Posterior vena cava (tissue), 2 donors: Measurements from ENCODE around the gene MSH4. TPM values are rescaled to one million over a fixed set of nuclear protein-coding genes. Genes with fewer than 3 reads are reported as not detected.
A peak's percentile ranks its signal among the peaks of the same experiment; 100 is the strongest.
"Not testable (repeated sequence)": the region's sequence is repeated elsewhere in the genome, so short reads cannot be mapped to it uniquely, and the experiment has no call there.

Source experiments
- DNase-seq: peaks from one replicate; pipeline ENCODE4 v3.0.0-alpha.2; 2020; ENCODE audit warnings: low spot score
- intact Hi-C, 2 donors: fragments of 100-400 bp; cut with DNase I; formaldehyde crosslinking; loops; one replicate each; pipeline versions ENCODE4 v1.14.1 to v1.14.2; 2022 to 2023
- total RNA-seq, 2 donors: library from RNA; stranded (reverse); fragmentation: NEBNext Ultra II Directional; extraction: Animal tissue kit (Norgen Biotek cat#: 25700); gene quantifications; one replicate each; pipeline ENCODE4 v1.2.1, GENCODE V29; 2021
- donor health status: DM: yes; HTN: yes; CAD: no.
- donor health status: DM: yes; HTN: yes; CAD: no.

Gene MSH4
- total RNA-seq, 2 donors from 2014 or later = 0.37 to 0.76 TPM

DNA sequence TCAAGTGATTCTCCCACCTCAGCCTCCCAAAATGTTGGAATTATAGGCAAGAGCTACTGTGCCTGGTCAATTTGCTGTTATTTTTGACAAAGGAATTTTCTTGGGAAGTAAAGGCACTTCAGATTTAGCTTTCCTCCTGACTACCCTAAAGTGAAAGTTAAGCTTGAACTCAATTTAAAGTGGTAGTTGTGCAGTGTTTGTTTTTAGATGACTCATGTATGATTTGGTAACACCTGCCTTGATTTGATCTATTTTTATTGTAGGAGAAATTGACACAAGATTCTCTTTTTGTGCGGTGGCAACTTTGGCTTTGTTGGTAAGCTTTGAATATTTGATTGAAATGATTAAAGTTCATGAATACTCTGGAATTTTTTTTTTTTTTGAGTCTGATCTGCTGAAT lies 5.7 kb upstream of the MSH4 start:
- intact Hi-C loops = no loop called here

DNA sequence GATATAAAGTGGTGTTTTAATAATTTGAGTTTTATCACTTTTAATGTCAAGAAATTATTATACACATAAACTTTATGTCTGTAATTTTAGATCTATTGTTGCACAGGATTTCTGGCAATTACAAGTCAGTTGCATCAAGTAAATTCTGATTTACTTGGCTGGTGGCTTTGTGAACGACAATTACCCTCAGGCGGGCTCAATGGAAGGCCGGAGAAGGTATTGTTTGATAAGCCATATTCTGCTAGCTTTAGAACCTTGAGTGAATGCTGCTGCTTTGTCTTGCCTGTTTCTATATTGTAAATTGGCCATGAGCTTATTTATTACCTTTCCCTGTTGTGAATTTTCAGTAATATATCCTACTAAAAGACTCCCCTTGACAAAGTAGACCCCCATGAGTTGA lies 4.6 kb upstream of the MSH4 start:
- intact Hi-C loops = no loop called here
- no peak for DNase-seq

More for the DNA sequence above, 5.7 kb upstream of the MSH4 start:
- DNase-seq = no peak

- intact Hi-C loops = no loop called here
- DNase-seq = no peak
These were observed 2.3 kb upstream of the MSH4 start for GRCh38 chr1:75794382-75794781.

DNA sequence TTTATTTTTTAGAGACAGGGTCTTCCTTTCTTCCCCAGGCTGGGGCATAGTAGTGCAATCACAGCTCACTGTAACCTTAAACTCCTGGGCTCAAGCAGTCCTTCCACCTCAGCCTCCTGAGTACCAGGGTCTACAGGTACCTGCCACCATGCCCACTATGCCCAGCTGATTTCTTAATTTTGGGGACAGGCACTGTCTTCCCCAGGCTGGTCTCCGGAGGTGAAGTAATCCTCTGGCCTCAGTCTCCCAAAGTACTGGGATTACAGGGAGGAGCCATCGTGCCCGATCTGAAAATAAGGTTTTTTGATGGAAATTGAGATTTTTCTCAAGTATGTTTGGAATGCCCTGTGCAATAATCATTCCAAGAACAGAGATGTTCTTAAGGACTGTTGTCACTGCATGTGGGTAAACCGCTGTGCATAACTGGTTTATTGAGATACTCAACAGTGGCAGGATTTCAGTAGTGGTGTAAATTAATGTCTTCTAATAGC lies 934 bp upstream of the MSH4 start:
- DNase-seq = no peak
- intact Hi-C loops = no loop called here

DNA sequence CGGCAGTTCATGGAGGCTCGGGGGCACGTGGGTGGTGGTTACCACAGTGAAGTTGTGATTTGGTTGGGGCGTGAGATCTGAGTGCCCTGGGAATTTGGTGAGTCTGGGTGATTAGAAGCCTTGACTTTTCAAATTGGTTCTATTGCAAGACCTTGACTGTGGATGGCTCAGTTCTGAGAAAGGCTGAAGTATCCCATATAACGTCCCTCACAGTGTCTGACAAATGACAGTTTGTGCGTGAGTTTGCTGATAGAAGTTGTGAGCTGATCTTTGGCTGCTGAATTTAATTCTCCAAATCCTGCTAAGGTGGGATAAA lies 549 bp downstream of the MSH4 start:
- intact Hi-C loops = no loop called here
- no peak for DNase-seq

DNA sequence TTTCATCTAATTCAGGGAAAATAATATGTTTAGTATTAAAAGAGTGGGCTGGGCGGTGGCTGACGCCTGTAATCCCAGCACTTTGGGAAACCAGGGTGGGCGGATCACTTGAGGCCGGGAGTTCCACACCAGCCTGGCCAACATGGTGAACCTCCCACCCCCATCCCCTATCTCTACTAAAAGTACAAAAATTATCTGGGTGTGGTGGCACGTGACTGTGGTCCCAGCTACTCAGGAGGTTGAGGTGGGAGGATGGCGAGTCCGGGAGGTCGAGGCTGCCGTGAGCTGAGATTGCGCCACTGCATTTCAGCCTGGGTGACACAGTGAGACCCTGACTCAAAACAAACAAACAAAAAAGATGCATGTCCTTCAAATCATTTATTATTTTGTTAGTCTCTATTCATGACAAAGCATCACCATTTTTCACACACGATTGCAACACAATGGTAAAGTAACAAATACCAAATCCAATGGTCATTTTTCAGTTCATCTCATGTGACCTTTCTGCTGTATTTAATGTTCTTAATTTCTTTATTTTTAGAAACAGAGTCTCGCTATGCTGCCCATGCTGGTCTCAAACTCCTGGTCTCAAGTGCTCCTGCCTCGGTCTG lies 1.0 kb downstream of the MSH4 start:
- intact Hi-C loops = loop anchor here in 1 of 2 donors (1.0 kb wide), 1 partner anchor 22 kb away; no protein-coding TSS in a partner anchor
- DNase-seq = no peak

DNA sequence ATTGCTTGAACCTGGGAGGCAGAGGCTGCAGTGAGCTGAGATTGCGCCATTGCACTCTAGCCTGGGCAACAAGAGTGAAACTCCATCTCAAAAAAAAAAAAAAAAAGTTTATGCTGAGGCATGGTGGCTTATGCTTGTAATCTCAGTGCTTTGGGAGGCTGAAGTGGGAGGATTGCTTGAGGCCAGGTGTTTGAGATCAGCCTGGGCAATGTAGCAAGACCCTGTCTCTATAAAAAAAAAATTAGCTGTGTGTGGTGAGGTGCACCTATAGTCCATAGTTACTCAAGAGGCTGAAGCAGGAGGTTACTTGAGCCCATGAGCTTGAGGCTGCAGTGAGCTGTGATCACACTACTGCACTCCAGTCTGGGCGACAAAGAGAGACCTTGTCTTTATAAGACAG lies 4.8 kb downstream of the MSH4 start:
- DNase-seq, intact Hi-C loops: not testable (repeated sequence)

DNA sequence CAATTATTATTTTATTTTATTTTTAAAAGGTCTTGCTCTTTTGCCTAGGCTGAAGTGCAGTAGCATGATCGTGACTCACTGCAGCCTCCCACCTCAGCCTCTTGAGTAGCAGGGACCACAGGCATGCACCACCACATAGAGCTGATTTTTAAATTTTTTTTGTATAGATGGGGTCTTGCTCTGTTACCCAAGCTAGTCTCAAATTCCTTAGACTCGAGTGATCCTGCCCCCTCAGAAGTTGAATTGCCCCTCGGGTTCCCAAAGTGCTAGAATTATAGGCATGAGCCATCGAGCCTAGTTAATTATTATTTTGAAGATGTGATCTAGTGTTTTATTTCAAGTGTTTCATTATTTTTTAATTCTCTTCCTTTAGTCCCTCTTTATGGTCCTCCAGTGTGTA lies 12.2 kb downstream of the MSH4 start:
- intact Hi-C loops = no loop called here
- no peak for DNase-seq

DNA sequence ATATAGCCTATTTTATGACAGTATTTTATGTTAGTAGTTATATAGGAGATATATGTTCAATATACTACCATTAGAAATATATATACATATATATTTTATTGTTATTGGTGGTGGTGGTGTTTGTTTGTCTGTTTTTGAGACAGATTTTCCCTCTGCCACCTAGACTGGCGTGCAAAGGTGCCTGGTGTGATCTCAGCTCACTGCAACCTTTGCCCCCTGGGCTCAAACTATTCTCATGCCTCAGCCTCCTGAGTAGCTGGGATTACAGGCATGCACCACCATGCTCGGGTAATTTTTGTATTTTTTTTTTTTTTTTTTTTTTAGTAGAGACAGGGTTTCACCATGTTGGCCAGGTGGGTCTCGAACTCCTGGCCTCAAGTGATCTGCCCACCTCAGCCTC lies 13.4 kb downstream of the MSH4 start:
- DNase-seq, intact Hi-C loops: not testable (repeated sequence)

DNA sequence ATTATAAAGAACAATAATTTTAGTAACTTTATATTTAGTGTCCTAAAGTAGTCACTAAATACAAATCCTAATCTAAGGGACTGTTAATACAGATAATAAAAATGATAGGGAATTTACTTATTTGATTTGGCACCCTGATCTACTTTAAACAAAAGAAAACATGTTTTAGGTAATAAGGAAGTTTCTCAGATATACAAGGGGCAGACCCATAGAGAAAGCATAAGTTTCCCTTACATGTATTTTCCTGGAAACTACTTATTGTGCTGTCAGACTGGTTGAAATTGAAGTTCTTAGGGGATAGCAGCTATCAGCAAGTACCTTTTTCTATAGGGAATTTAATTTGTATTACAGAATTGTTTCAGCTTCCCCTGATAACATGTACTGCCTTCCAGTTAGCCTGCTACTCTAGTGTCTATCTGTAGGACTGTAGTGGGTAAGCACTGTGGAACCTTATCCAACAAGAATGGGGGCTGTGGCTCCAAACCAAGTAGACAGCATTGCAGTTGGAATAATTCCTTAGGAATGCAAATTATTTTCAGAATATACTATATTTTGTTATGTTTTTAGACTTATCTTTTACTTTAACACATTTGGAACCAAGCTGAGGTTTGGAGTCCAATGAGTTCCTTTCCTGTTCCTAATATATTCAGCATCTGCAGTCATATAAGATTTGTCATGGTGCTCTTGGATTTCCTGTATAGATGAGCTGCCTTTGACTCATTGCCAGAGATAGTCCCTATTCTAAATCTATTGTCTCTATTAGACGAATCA lies 14.7 kb downstream of the MSH4 start:
- DNase-seq = no peak
- intact Hi-C loops = no loop called here

DNA sequence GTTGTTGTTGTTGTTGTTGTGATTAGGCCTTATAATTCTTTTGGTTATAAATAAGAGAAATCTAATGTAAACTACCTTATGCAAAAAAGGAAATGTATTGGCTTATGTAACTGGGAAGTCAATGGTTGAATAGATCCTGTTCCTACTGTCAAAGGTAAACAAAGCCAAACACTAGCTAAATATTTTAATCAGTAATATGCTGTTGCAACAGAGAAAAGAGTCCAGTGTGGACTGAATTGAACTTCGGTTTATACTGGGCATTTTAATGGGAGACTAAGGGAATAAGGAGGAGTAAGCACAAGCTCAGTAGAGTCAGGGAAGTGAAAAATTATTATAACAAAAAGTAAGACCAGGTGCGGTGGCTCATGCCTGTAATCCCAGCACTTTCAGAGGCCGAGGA lies 15.4 kb downstream of the MSH4 start:
- intact Hi-C loops = no loop called here
- no peak for DNase-seq

DNA sequence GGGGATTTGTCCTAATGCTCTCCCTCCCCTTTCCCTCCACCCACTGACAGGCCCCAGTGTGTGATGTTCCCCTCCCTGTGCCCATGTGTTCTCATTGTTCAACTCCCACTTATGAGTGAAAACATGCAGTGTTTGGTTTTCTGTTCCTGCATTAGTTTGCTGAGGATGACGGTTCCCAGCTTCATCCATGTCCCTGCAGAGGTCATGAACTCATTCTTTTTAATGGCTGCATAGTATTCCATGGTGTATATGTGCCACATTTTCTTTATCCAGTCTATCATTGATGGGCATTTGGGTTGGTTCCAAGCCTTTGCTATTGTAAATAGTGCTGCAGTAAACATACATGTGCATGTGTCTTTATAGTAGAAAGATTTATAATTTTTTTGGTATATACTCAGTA lies 26.9 kb downstream of the MSH4 start:
- intact Hi-C loops, DNase-seq: not testable (repeated sequence)

GRCh38 chr1:75836528-75837100 lies 39.9 kb downstream of the MSH4 start:
- intact Hi-C loops = no loop called here
- no peak for DNase-seq

GRCh38 chr1:75838079-75838478 lies 41.4 kb downstream of the MSH4 start:
- intact Hi-C loops = no loop called here

DNA sequence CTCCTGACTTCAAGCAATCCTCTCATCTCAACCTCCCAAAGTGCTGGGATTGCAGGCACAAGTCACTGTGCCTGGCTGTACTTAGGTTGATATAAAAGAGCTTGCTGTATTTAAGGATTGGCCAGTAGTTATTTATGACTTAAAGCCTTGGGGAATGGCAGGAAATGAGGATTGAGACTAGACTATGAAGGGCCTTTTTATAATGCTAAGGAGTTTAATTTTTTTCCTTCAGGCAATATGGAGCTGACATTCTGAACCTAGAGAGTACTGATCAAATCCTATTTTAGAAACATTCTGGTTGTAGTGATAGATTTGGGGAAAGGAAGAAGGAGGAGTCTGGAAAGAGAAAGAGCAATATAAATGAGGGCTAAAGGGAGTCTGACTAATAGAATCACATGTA lies 44.7 kb downstream of the MSH4 start:
- DNase-seq = no peak
- intact Hi-C loops = no loop called here

More at GRCh38 chr1:75838079-75838478, 41.4 kb downstream of the MSH4 start:
- DNase-seq = no peak

- DNase-seq = no peak
- intact Hi-C loops = no loop called here
These were observed 48.9 kb downstream of the MSH4 start for GRCh38 chr1:75845576-75845975.

DNA sequence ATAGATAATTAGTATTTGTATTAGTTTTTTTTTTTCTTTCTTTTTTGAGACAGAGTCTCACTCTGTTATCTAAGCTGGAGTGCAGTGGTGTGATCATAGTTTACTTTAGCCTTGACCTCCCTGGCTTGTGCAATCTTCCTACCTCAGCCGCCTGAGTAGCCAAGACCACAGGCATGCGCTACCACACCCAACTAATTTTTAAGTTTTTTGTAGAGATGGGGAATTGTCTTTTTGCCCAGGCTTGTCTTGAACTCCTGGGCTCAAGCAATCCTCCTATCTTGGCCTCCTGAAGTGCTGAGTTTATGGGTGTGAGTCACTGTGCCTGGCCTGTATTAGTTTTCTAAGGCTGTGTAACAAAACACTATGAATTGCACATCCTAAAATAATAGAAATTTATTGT lies 58.3 kb downstream of the MSH4 start:
- intact Hi-C loops = no loop called here

GRCh38 chr1:75855734-75856133 lies 59.1 kb downstream of the MSH4 start:
- no peak for DNase-seq
- intact Hi-C loops = no loop called here

More for the DNA sequence above, 58.3 kb downstream of the MSH4 start:
- no peak for DNase-seq

GRCh38 chr1:75861831-75862230 lies 65.1 kb downstream of the MSH4 start:
- intact Hi-C loops = no loop called here
- peak; percentile 67 for DNase-seq

DNA sequence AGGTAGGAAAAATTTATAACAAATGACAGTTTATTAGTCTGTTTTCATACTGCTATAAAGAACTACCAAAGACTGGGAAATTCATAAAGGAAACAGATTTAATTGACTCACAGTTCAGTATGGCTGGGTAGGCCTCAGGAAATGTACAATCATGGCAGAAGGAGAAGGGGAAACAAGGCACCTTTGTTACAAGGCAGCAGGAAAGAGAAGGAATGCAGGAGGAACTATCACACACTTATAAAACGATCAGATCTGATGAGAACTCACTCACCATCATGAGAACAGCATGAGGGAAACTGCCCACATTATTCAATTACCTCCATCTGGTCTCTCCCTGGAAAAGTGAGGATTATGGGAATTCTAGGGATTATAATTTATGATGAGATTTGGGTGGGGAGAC lies 74.3 kb downstream of the MSH4 start:
- intact Hi-C loops = no loop called here
- no peak for DNase-seq

DNA sequence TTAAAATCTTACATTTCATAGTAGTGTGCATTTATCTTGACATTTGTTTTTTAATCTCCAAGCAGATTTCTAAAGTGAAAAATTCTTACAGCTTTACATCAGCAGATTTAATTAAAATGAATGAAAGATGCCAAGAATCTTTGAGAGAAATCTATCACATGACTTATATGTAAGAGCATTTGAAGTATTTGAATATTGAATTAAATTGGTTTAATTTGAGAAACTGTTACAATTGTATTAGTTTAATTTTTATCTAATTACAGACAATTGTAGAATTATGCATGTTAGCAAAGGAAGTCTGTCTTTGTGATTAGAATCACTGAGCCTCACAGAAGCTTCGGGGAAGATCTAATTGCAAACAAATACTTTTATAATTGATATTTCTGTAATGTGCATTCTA lies 83.3 kb downstream of the MSH4 start:
- no peak for DNase-seq

More for the DNA sequence above, 83.3 kb downstream of the MSH4 start:
- intact Hi-C loops = no loop called here
